ENCODE measurements around the gene ZBTB8B. TPM values are rescaled to one million over a fixed set of nuclear protein-coding genes. Genes with fewer than 3 reads are reported as not detected.

The ZBTB8B gene
- total RNA-seq, 1 experiment from 2014 or later: 1.9 TPM

DNA sequence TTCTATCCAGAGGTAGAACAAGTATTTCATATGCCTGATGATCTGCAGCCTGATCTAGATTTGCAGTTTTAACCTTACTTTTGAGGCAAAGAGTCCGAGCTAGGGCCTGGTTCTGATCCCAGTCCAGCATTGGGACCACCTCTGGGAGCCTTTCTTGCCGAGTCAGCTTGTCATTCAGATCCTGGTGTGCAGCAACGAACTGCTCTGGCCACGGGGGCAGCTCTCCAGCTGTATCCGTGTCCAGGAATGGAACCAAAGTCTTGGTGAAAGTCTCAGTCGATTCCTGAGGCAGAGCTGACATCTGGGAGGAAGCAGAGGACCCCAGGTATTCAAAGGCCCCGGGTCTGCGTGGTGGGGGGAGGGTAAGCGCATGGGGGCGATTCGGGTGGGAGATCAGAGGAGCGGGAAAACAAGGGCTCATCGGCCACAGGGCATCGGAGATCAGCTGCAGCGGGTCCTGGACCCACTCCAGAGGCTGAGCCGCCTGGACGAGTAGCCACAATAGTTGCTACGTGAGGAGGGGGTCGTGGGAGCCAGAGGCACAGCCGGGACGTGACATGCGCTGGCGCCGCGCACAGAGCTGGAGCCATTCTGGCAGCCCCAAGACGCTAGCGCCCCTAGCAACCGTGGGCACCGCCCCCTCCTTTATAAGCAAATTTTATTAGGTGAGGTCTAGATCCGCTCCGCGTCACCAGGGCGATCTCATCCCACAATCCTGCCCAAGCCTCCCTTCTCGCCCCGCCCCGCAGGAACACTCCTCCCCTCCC lies 38.2 kb upstream of the ZBTB8B start:
- no peaks in the 10 kb centered on the region; a peak in 1 of 7 replicates for H3K36me3 Mint-ChIP-seq (ENCODE audit: insufficient read depth in 1 of 3, low read depth in 3 of 3)
- no peak overlapping the region for H3K4me2 ChIP-seq (ENCODE audit: insufficient read depth, insufficient read length, low read length)
- H3K79me2 ChIP-seq (ENCODE audit: insufficient read depth, low read length): no peaks in the 10 kb centered on the region
- no peaks in the 10 kb centered on the region for H3K79me1 ChIP-seq (ENCODE audit: insufficient read depth, low read depth, low read length, poor library complexity, severe bottlenecking)
- H4K91ac ChIP-seq (ENCODE audit: insufficient read length, low read depth, low read length): no peak overlapping the region
- TF ChIP-seq, protein P1, sequence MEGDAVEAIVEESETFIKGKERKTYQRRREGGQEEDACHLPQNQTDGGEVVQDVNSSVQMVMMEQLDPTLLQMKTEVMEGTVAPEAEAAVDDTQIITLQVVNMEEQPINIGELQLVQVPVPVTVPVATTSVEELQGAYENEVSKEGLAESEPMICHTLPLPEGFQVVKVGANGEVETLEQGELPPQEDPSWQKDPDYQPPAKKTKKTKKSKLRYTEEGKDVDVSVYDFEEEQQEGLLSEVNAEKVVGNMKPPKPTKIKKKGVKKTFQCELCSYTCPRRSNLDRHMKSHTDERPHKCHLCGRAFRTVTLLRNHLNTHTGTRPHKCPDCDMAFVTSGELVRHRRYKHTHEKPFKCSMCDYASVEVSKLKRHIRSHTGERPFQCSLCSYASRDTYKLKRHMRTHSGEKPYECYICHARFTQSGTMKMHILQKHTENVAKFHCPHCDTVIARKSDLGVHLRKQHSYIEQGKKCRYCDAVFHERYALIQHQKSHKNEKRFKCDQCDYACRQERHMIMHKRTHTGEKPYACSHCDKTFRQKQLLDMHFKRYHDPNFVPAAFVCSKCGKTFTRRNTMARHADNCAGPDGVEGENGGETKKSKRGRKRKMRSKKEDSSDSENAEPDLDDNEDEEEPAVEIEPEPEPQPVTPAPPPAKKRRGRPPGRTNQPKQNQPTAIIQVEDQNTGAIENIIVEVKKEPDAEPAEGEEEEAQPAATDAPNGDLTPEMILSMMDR (conservative IDR thresholded peaks at IDR 0.05): no peak
- DNase-seq: peak; percentile 75
- no peaks in the 10 kb centered on the region for H3K9me3 ChIP-seq (ENCODE audit: control insufficient read depth, low read depth, low read length)
- no peak overlapping the region for H3K4me3 Mint-ChIP-seq
- no peak overlapping the region for H3T11ph ChIP-seq (ENCODE audit: low read length)
- H3K4ac ChIP-seq (ENCODE audit: low read depth, low read length): no peak overlapping the region
- H3K23ac ChIP-seq (ENCODE audit: insufficient read length, low read depth, low read length): no peak overlapping the region
- H3K23me2 ChIP-seq (ENCODE audit: insufficient read length, low read depth, low read length, poor library complexity, severe bottlenecking): no peaks in the 10 kb centered on the region
- H3K56ac ChIP-seq (ENCODE audit: insufficient read length, low read depth, low read length): no peak overlapping the region
- H3K27me3 Mint-ChIP-seq (ENCODE audit: low read depth): peaks cover 2% of the 10 kb centered on the region
- no peak overlapping the region for H3K27ac Mint-ChIP-seq
- no peak overlapping the region for H3K27ac ChIP-seq (ENCODE audit: insufficient read length, low read depth, low read length)
- H3K9ac ChIP-seq (ENCODE audit: extremely low read depth, insufficient read length, low read length): no peak overlapping the region
- H2AFZ ChIP-seq (ENCODE audit: low read length): no peak overlapping the region
- H4K5ac ChIP-seq (ENCODE audit: insufficient read length, low read depth, low read length): no peak overlapping the region
- H2BK12ac ChIP-seq (ENCODE audit: insufficient read length, low read depth, low read length): no peak overlapping the region
- no peak overlapping the region for H2BK120ac ChIP-seq (ENCODE audit: low read depth, low read length, poor library complexity, severe bottlenecking)
- no peak overlapping the region for H3K14ac ChIP-seq (ENCODE audit: insufficient read depth, low read length)
- H4K8ac ChIP-seq (replicated peaks; ENCODE audit: insufficient read length, low read depth, low read length): no peak overlapping the region
- H3K9me3 Mint-ChIP-seq: peaks cover 0 to 3% of the 10 kb centered on the region in 2 experiments; a peak in 2 of 5 replicates
- no CpG with 5 or more reads among the region's 36 CpGs for WGBS (ENCODE audit: extremely low coverage, insufficient read length, low lambda C conversion rate)
- H2BK15ac ChIP-seq (ENCODE audit: low read depth, low read length): no peak overlapping the region
- no peak overlapping the region for H2AK5ac ChIP-seq (ENCODE audit: insufficient read length, low read length)
- H2BK20ac ChIP-seq (ENCODE audit: low read depth, low read length, poor library complexity, severe bottlenecking): no peak overlapping the region
- H3K27me3 ChIP-seq (ENCODE audit: insufficient read depth, low read length): no peaks in the 10 kb centered on the region
- no peaks in the 10 kb centered on the region for H4K20me1 ChIP-seq (ENCODE audit: control insufficient read depth, insufficient read depth, insufficient read length)
- peaks cover 23 to 31% of the 10 kb centered on the region in 2 experiments for H3K4me1 Mint-ChIP-seq
- peaks cover 6% of the 10 kb centered on the region; the same call in 1 of the 2 replicates for H3K4me1 ChIP-seq (ENCODE audit: insufficient read depth, low read length)
- H3K18ac ChIP-seq (ENCODE audit: insufficient read length, low read depth, low read length): no peak overlapping the region
- H2BK5ac ChIP-seq (ENCODE audit: insufficient read length, low read length): no peak overlapping the region

Data from H9 (cell line).